AG04450 (cell line): ENCODE results near the gene MAPKAP1. TPM values are rescaled to one million over a fixed set of nuclear protein-coding genes. Genes with fewer than 3 reads are reported as not detected.
"Not testable (repeated sequence)": the region's sequence is repeated elsewhere in the genome, so short reads cannot be mapped to it uniquely, and the experiment has no call there.

Source experiments
- CTCF ChIA-PET: fragments of 300-600, 350-600 bp; formaldehyde crosslinking; extraction: SDS; loops from one replicate; lab custom pipeline; 2022; ENCODE audit warnings: antibody characterized with exemption, inconsistent platforms; lab: Charles Lee
- POLR2A ChIA-PET: fragments of 350-600 bp; formaldehyde crosslinking; extraction: SDS; loops from one replicate; lab custom pipeline; 2021; ENCODE audit warnings: antibody characterized with exemption, inconsistent platforms; lab: Yijun Ruan, JAX
- DNase-seq: peaks from one replicate; pipeline ENCODE4 v3.0.0-alpha.2; 2011; ENCODE audit warnings: low read depth, low spot score
- H3K27ac ChIP-seq: one replicate; pipeline ENCODE4 v1.5.1; 2012; ENCODE audit warnings: low read depth, low read length, control low read depth
- H3K27me3 ChIP-seq: one replicate; pipeline ENCODE4 v1.6.0; 2012; ENCODE audit warnings: low read length; ENCODE audit not compliant: control insufficient read depth, insufficient read depth
- H3K4me3 ChIP-seq: 2 replicates; pipeline ENCODE4 v1.5.1; 2011; ENCODE audit warnings: mild to moderate bottlenecking, low read depth, low read length, control low read depth
- H3K9me3 ChIP-seq: 2 replicates; pipeline ENCODE4 v1.5.1; 2012; ENCODE audit warnings: low read length; ENCODE audit not compliant: control insufficient read depth, insufficient read depth
- polyA plus RNA-seq: library from polyadenylated mRNA; depleted of rRNA; stranded (reverse); fragments of >200 nt; gene quantifications from 2 replicates; pipeline ENCODE4 v1.2.3, GENCODE V29; 2011
- TF ChIP-seq, protein P1 (sequence below): IDR thresholded peaks from 2 replicates; pipeline ENCODE4 v1.5.1; 2011; ENCODE audit warnings: low read depth, low read length, control low read depth, inconsistent platforms

The MAPKAP1 gene
- polyA plus RNA-seq, 1 experiment = 140 TPM

DNA sequence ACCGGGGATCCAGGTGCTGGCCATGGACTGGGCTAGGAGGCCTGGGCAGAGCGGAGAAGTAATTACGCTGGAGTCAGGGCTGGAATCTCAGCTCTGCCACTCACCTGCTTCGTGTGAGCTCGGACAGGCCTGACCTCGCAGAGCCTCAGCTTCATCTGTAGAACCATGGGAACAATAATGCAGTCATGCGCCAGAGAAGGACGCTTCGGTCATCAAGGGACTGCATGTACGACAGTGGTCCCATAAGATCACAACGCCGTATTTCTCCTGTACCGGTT, 300.3 kb downstream of the MAPKAP1 start:
- H3K4me3 ChIP-seq = no peak overlapping the region
- CTCF ChIA-PET = interaction anchor here (0.5 to 3.2 kb wide), 12 partner anchors 10 to 1085 kb away, joined by 3 to 19 read pairs (median 5); no protein-coding TSS in a partner anchor
- H3K27me3 ChIP-seq = no peaks in the 10 kb centered on the region
- DNase-seq = no peak
- TF ChIP-seq, protein P1, sequence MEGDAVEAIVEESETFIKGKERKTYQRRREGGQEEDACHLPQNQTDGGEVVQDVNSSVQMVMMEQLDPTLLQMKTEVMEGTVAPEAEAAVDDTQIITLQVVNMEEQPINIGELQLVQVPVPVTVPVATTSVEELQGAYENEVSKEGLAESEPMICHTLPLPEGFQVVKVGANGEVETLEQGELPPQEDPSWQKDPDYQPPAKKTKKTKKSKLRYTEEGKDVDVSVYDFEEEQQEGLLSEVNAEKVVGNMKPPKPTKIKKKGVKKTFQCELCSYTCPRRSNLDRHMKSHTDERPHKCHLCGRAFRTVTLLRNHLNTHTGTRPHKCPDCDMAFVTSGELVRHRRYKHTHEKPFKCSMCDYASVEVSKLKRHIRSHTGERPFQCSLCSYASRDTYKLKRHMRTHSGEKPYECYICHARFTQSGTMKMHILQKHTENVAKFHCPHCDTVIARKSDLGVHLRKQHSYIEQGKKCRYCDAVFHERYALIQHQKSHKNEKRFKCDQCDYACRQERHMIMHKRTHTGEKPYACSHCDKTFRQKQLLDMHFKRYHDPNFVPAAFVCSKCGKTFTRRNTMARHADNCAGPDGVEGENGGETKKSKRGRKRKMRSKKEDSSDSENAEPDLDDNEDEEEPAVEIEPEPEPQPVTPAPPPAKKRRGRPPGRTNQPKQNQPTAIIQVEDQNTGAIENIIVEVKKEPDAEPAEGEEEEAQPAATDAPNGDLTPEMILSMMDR = no peak
- peaks cover 11% of the 10 kb centered on the region for H3K9me3 ChIP-seq
- no peak overlapping the region for H3K27ac ChIP-seq
- POLR2A ChIA-PET = interaction anchor here (1.3 kb wide), 1 partner anchor 300 kb away, joined by 4 read pairs; the partner anchor contains the start of gene MAPKAP1

DNA sequence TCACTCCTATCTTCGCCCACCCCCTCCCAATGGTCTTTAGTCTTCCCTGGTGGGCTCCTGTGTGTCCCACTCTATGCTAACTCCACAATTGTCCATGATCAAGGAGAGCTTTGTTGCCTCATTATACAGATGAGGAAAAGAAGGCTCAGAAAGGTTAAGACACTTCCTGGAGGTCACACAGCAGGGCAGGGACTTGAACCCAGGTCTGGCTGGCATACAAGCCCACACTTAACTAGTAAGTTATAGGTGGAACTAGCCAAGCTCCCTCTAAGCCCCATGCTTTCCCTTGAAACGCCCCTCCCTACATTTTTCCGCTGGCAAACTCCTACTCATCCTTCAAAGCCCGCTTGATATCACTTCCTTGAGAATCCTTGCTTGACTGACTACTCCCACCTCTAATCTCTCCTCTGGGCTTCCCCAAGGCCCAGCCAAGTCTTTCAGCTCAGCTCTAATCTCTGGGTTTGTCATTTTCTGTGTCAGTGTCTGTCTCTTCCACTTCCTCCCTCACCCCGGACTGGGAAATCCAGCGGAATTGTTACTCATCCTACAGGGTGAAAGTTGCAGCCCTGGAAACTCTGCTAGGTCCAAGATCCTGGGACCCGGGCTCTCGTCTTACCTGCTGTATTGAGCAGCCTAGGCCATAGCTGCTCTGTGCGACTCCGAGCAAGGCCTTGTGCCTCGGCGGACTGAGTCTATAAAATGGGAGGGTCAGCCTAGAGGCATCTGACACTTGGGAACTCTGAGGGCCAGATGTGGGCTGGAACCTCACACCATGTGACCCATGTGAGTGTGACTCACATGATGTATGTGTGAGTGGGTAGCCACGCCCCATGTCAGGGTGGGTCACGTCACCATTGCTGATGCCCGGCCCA, 300.8 kb downstream of the MAPKAP1 start:
- Histone ChIP-seq H3K4me3 (no peak overlapping the region), H3K9me3 (peaks cover 11% of the 10 kb centered on the region), H3K27me3 (no peaks in the 10 kb centered on the region), H3K27ac (no peak overlapping the region)
- ChIA-PET CTCF (interaction anchor here (0.5 to 3.2 kb wide), 5 partner anchors 13 to 227 kb away, joined by 3 to 19 read pairs (median 5); no protein-coding TSS in a partner anchor), POLR2A (no interaction called here)
- TF ChIP-seq, protein P1 = no peak
- DNase-seq = no peak

DNA sequence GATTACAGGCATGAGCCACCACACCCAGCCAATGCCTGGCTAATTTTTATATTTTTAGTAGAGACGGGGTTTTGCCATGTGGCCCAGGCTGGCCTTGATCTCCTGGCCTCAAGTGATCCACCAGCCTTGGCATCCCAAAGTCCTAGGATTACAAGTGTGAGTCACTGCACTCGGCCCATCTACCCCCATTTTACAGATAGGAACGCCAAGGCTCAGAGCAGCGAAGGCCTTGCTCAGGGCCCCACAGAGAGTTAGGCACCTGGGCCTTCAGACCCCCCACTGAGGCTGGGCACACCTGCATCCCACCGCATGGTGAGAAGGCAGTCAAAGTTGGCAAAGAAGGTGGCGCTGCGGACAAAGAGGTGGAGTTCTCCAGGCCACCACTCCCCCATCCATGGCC, 302.3 kb downstream of the MAPKAP1 start:
- Histone ChIP-seq H3K9me3 (peaks cover 3% of the 10 kb centered on the region; the same call in 1 of the 2 replicates), H3K27me3 (no peaks in the 10 kb centered on the region), H3K4me3 (no peak overlapping the region), H3K27ac (no peak overlapping the region)
- ChIA-PET CTCF (no interaction called here), POLR2A (no interaction called here)
- TF ChIP-seq, protein P1 = no peak
- DNase-seq = no peak

DNA sequence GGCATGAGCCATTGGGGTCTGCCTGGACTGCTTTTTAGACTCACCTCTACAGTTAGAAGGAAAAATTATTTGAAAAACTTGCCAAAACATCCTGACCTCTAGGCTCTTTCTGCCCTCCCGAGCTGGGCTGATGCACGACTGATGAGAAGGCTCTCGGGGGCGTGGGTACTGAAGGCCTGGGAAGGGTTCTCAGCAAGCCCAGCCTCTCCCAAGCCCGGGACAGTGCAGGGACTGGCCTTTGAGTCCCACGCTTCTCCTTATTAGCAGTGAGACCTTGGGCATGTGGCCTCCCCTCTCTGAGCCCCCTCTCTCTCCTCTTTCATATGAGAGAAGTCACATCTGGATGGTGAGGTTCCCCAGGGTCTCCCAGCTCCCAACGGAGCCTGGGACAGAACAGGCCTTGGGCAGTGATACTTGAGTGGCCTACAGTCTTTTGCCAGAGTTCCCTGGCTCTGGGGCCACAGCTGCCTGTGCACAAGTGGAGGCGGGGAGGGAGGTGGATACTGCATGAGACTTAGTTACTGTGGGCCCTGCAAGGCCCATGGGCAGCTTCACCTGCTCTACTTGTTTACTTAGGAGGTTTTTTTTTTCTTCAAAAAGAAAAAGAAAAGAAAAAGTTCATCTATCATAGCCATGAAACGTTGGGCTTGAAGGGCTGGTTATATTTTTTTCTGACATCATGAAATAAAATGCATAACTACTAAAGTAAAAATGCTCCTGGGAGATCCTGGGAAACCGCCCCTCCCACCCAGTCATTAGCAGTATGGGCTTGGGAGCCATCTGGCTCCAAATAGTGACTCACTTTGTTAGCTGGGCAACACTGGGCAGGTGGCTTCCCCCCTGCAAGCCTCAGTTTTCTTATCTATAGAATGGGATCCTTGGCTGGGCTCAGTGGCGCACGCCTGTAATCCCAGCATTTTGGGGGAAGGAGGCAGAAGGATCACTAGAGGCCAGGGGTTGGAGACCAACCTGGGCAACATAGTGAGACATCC, 306.0 kb downstream of the MAPKAP1 start:
- POLR2A ChIA-PET = no interaction called here

DNA sequence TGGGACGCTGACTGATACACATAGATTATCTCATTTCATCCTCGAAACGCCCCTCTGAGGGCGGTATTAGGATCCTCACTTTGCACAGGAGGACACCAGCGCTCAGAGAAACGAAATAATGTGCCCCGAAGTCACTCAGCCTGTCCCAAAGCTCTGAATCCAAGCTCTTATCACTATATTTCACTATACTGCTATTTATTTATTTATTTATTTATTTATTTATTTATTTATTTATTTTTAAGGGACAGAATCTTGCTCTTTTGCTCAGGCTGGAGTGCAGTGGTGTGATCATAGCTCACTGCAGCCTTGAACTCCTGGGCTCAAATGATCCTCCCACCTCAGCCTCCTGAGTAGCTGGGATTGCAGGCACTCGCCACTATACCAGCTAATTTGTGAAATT, 306.8 kb downstream of the MAPKAP1 start:
- POLR2A ChIA-PET = interaction anchor here (0.5 kb wide), 1 partner anchor 22 kb away, joined by 4 read pairs; no protein-coding TSS in a partner anchor
- CTCF ChIA-PET = not testable (repeated sequence)

More for the DNA sequence above, 306.0 kb downstream of the MAPKAP1 start:
- no peaks in the 10 kb centered on the region for H3K27me3 ChIP-seq
- TF ChIP-seq, protein P1 = no peak
- H3K9me3 ChIP-seq = no peaks in the 10 kb centered on the region
- no peak overlapping the region for H3K27ac ChIP-seq
- no peak overlapping the region for H3K4me3 ChIP-seq
- CTCF ChIA-PET = no interaction called here
- no peak for DNase-seq

More for the DNA sequence above, 306.8 kb downstream of the MAPKAP1 start:
- H3K9me3 ChIP-seq, H3K27me3 ChIP-seq, DNase-seq, H3K27ac ChIP-seq, H3K4me3 ChIP-seq: not testable (repeated sequence)
